NOMO-1 (cell line): Measurements from ENCODE around the gene EMP2.

Experiments
- DNase-seq, 2 experiments: peaks; one replicate each; lab custom pipeline; 2025; ENCODE audit not compliant: unreplicated experiment in 2 of 2; lab: John Stamatoyannopoulos, UW

EMP2 gene

DNA sequence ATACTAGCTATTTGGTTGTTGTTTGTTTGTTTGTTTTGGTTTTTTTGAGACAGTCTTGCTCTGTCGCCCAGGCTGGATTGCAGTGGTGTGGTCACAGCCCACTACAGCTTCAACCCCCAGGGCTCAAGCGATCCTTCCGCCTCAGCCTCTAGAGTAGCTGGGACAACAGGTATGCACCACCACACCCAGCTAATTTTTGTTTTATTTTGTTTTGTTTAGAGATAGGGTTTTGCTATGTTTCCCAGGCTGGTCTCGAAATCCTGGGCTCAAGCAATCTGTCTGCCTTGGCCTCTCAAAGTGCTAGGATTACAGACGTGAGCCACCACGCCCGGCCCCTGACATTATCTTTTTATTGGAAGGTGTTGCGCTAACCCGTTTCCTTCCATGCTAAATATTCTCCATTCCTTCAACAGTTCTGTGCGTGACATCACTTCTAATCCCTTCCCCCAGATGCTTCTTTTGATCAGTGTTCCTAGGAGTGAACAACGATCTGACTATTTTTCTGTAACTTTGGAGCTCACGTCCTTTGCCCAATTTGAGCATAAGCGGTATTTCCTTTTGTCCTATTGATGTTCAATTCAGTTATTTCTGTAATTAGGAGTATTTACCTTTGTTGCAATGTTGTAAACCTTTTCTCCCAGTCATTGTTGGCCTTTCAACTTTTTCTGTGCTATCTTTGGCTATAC is 30.2 kb upstream of the EMP2 start:
- DNase-seq, result no peak

DNA sequence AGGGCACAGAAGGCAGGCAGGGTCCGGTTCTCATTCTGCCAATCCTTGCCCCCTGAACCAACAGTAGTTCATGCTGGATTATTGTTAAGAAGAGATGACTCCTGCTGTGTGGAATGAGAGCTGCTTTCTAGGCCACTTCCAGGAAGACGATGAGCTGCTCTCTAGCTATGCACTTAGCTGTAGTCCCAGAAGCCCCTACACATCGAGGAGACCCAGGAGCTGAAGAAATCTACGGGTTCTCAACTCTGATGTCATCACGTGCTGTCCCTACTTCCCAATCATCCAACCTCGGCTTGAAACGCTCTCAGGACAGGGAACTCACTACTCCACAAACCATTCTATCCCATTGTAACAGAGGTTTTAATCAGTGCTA is 29.0 kb upstream of the EMP2 start:
- DNase-seq, result no peak

DNA sequence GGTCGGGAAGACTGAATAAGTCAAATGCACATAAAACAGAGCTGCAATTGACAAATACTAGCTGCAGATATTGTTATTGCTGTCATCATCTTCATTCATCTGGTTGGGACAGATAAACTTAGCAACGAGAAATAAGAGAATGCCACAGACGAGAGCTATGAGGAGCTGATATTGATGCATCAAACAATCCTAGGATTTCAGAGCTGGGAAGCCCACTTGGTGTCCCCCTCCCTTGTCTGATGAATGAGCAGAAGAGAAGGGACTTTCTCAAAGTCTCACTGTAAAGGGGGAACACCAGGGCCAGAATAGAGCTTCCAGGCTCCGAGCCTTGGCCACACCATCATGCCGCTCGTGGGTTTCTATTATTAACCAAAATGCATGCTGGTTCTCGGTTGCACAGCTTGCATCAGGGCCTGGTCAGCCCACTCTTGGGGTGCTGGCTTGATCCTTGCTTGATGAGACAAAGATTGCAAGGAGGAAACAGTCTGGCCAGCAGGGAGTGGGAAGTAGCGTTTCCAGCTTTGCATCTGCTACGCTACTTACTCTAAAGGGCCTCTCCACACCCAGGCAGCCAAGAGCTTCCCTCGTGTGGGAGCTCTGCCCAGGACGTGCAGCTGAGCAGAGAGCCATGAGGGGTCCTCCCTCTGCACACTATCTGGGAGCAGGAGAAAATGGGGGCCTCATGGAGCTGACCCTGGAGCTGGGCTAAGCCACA is 28.4 kb upstream of the EMP2 start:
- no peak for DNase-seq

DNA sequence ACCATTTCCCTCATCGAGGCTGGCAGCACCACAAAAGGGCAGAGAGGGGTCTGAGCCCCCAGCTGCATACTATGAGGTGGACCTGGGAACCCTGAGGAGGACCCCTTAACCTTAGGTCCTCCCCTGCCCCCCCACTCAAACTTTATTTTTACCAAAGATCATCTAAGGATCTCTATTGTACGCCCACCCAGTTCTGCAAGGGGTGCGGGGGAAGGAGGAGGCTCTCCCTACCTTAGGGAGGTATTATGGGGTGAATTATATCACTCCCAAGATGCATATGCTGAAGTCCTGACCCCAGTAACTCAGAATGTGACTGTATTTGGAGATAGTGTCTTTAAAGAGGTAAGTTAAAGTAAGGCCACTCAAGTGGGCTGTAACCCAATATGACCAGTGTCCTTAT is 26.8 kb upstream of the EMP2 start:
- no peak for DNase-seq

- DNase-seq, result no peak
Measured at GRCh38 chr16:10606607-10607006, 26.2 kb upstream of the EMP2 start.

GRCh38 chr16:10605636-10606035 is 25.2 kb upstream of the EMP2 start:
- no peak for DNase-seq

DNA sequence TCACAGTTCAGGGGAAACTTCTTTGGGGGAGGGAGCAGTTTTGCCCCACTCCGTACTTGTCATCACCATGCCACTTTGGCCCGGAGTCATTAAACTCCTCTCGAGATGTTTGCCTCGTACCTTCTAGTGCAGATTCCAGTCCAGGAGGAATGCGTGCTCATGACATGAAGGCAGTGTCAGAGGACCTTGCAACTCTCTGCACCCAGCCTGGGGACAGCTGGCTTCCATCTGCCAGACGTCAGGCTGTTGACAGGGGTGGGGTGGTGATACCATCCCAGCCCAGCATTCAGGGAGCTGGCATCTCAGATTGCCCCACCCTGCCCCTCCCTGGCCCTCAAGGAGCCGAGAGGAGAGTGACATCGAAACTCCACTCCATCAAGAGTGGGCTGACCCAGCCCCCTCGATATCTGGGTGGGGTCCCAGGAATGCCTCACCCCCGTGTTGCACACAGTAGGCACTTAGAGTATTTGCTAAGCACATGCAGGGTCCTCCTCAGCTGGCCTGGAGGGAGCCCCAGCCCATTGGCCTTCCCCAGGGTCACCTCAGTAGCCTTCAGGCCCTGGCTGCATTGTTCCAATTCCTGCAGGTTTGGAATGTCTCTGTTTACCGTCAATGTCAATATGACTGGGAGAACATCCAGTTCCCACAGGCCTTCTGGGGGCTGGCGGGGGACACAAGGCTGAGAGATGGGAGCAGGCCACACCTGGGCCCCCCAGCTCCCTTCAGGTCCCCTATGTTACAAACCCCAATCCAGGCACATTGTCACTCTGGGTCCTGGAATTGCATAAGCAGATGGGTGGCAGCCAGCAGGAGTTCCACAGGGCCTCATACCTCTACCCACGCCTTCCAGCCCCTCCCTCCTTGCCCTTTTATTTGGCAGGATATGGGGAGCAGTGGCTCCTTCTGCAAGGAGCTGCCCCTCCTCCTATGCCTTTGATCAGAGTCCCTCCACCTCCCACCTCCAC is 21.3 kb upstream of the EMP2 start:
- no peak for DNase-seq

DNA sequence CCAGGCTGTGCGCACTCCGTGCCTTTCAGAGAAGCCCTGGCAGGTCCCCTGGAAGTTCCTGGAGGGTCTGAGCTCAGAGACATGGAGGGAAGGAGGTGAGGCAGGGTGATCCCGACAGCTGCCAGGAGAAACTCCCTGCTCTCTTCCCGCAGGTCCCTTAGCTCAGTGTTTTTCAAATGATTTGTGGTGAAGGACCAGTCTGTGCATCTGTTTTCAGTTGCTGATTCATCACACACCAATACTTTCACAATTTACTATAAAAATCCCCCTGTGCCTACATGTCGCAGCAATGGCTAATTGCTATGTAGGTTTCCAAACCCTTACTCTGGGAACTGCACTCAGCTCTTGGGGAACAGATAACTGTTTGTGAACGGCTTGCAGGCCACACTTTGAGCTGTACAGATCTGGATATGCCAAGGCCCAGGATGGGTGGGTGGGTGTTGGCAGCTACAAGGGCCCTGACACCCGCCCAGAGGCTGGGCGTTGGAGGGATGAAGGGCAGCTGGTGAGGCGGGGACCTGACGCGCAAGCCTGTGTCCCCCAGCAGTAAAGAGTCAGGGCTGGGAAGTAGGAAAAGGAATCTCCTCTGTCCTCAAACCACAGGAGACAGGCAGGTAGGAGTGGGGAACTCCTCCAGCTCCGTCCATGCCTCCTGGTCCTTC is 20.5 kb upstream of the EMP2 start:
- DNase-seq, result peak in 1 of 2 experiments; percentile 19

GRCh38 chr16:10599626-10600025 is 19.2 kb upstream of the EMP2 start:
- peak in 1 of 2 experiments; percentile 51 for DNase-seq

DNA sequence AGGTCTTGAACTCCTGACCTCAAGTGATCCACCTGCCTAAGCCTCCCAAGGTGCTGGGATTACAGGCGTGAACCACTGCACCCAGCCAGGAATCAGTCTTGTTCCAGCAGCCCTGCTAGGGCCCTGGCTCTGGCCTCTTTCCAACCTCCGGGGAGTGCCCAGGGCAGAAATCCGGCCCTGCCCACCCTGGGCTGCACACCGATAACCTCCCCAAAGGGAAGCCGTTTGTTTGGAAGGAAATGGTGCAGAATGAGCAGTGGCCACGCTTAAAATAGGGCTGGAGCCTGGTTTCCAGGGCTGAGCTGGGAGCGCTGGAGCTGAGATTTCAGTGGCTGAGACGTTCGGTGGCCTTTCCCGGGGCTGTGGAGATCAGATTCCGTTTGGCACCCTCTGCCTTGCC is 17.8 kb upstream of the EMP2 start:
- no peak for DNase-seq

- DNase-seq, result no peak
Measured at GRCh38 chr16:10597187-10597601, 16.8 kb upstream of the EMP2 start.

- DNase-seq, result no peak
Measured at GRCh38 chr16:10594312-10594950, 14.0 kb upstream of the EMP2 start.

DNA sequence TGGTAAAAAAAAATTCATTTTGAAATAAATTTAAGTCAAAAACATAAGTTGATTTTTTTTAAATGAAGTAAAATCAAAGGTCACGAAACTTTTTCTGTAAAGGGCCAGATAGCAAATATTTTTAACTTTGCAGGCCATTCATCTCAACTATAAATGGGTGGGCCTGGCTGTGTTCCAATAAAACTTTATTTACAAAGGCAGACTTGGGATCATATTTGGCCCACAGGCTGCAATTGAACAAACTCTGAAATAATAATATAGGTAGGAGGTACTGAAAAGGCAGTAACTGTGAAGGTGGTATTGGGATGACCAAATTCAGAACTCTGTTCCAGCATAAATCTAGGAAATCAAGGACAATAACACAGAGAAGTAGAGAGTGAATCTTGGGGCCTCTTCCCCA is 12.2 kb upstream of the EMP2 start:
- DNase-seq, result no peak

- no peak for DNase-seq
Measured at GRCh38 chr16:10590342-10590741, 9.9 kb upstream of the EMP2 start.

DNA sequence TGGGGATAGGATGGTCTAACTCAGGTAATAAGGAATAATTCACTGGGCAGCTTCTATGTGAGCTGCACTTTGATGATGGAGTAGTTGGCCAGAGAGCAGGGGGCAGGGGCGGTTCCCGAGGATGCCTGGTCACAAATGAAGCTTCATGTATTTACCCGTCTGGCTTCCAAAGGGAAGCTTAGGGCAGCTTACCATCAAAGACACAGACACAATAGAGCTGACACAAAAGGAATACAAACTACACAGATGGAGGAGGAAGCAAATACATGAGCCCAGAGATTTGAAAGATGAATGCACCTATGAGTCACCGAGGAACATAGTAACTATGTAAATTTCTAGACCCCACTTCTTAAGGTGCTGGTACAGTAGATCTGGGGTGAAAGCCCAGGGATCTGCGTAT is 8.7 kb upstream of the EMP2 start:
- no peak for DNase-seq

GRCh38 chr16:10587622-10588021 is 7.2 kb upstream of the EMP2 start:
- no peak for DNase-seq

GRCh38 chr16:10584981-10585438 is 4.6 kb upstream of the EMP2 start:
- no peak for DNase-seq

- no peak for DNase-seq
Measured at GRCh38 chr16:10583269-10583668, 2.9 kb upstream of the EMP2 start.

- DNase-seq, result peak in 1 of 2 experiments; percentile 14
Measured at GRCh38 chr16:10581507-10581906, 1.1 kb upstream of the EMP2 start.

GRCh38 chr16:10580883-10581247 is 467 bp upstream of the EMP2 start:
- DNase-seq, result no peak
